Osteocyte (in vitro differentiated cells): ENCODE measurements around the gene PAX5. TPM values are rescaled to one million over a fixed set of nuclear protein-coding genes. Genes with fewer than 3 reads are reported as not detected.

Experiments
- DNase-seq: peaks from one replicate; pipeline ENCODE4 v3.0.0; 2021; ENCODE audit warnings: mixed read lengths; ENCODE audit not compliant: unreplicated experiment; ENCODE audit errors: extremely low spot score
- H3K27ac Mint-ChIP-seq: one replicate; pipeline ENCODE4 v1.8.0; 2021; ENCODE audit warnings: mild to moderate bottlenecking, mixed read lengths; ENCODE audit not compliant: unreplicated experiment
- H3K27me3 Mint-ChIP-seq: one replicate; pipeline ENCODE4 v1.8.0; 2021; ENCODE audit warnings: mixed read lengths; ENCODE audit not compliant: unreplicated experiment
- H3K36me3 Mint-ChIP-seq: one replicate; pipeline ENCODE4 v1.8.0; 2021; ENCODE audit warnings: mixed read lengths; ENCODE audit not compliant: unreplicated experiment
- H3K4me1 Mint-ChIP-seq: one replicate; pipeline ENCODE4 v1.8.0; 2021; ENCODE audit warnings: mixed read lengths; ENCODE audit not compliant: unreplicated experiment
- H3K4me3 Mint-ChIP-seq: one replicate; pipeline ENCODE4 v1.8.0; 2021; ENCODE audit warnings: mild to moderate bottlenecking, moderate library complexity, mixed read lengths; ENCODE audit not compliant: unreplicated experiment
- H3K9me3 Mint-ChIP-seq: one replicate; pipeline ENCODE4 v1.8.0; 2021; ENCODE audit warnings: mixed read lengths; ENCODE audit not compliant: unreplicated experiment
- total RNA-seq: library from RNA; stranded (reverse); gene quantifications from 2 replicates; pipeline ENCODE4 v1.2.1, GENCODE V29; 2021
- TF ChIP-seq, protein P1 (sequence below): fragments of 200-600 bp; sonication (generic); IDR thresholded peaks from 2 replicates; pipeline ENCODE4 v1.5.0; 2021; ENCODE audit warnings: antibody characterized with exemption, mild to moderate bottlenecking, moderate library complexity

PAX5 gene
- total RNA-seq, 1 donor from 2014 or later = not detected

DNA sequence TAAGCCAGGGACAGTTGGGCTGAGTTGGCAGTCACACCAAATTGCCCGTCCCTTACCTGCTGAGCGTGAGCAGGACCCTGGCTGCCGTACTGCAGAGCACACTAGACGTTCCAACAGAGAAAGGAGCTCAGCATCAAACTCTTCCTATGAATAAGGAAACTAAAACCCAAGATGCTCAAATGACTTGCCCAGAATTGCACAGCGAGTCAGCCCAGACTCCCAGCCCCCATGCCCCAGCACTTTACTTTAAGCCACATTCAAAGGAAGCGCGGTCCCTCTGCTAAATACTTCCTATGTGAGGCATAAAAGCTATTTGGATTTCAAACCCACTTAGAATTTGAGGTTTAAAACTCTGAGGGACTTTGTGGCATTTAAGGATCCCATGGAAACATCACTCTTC is 23.9 kb downstream of the PAX5 start:
- no peak overlapping the region for H3K27ac Mint-ChIP-seq
- no peaks in the 10 kb centered on the region for H3K4me1 Mint-ChIP-seq
- peaks cover 74% of the 10 kb centered on the region for H3K27me3 Mint-ChIP-seq
- no peaks in the 10 kb centered on the region for H3K9me3 Mint-ChIP-seq
- TF ChIP-seq, protein P1, sequence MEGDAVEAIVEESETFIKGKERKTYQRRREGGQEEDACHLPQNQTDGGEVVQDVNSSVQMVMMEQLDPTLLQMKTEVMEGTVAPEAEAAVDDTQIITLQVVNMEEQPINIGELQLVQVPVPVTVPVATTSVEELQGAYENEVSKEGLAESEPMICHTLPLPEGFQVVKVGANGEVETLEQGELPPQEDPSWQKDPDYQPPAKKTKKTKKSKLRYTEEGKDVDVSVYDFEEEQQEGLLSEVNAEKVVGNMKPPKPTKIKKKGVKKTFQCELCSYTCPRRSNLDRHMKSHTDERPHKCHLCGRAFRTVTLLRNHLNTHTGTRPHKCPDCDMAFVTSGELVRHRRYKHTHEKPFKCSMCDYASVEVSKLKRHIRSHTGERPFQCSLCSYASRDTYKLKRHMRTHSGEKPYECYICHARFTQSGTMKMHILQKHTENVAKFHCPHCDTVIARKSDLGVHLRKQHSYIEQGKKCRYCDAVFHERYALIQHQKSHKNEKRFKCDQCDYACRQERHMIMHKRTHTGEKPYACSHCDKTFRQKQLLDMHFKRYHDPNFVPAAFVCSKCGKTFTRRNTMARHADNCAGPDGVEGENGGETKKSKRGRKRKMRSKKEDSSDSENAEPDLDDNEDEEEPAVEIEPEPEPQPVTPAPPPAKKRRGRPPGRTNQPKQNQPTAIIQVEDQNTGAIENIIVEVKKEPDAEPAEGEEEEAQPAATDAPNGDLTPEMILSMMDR = no peak
- H3K4me3 Mint-ChIP-seq = no peak overlapping the region
- H3K36me3 Mint-ChIP-seq = no peaks in the 10 kb centered on the region
- DNase-seq = no peak

DNA sequence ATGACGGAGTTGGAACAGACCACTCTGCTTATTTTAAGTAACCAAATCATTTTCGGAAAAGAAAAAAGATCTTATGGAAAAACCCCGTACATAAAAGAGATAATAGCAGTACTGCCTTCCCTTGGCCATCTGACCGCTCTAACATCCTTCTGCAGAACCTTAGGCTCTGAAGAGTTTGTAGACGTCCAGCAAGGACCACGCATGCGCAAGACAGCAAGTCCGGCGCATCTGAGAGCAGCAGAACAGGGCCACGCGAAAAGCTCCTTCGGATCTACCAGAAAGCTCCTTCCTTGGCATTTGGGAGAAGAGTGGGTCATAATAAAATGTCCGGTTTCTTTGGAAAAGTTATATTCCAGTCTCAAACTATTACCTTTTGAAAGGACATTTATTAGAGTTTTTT is 26.8 kb downstream of the PAX5 start:
- Mint-ChIP-seq H3K4me3 (no peak overlapping the region), H3K9me3 (no peaks in the 10 kb centered on the region), H3K27ac (no peak overlapping the region), H3K4me1 (no peaks in the 10 kb centered on the region), H3K36me3 (no peaks in the 10 kb centered on the region), H3K27me3 (peaks cover 76% of the 10 kb centered on the region)
- TF ChIP-seq, protein P1 = no peak
- DNase-seq = no peak

DNA sequence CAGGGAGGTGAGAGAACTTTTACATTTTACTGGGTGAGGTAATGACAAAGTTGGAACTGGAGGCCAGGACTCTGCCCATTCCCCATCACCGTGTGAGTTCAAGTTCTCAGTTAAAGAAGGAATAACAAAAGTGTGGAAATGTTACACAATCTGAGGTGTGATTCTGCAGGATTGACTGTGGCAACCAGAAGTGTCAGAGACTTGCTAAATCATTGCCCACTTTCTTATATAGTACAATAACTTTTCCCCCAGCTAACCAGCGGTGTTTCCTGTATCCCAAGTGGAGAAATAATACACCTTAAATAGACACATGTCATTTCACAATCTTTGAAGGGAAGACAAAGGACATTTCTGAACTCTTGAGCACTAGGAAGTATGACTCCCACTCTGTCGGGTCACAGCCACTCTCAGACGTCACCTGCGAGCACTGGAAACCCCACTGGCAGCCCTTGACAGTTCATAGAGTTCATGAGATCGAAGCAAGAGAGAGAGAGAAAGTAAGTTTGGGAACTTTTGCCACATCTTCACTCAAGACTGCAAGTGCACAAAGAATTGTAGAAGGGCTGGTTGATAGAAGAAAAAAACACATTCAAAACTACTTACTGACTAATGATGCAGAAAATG is 28.4 kb downstream of the PAX5 start:
- no peaks in the 10 kb centered on the region for H3K9me3 Mint-ChIP-seq
- no peaks in the 10 kb centered on the region for H3K4me1 Mint-ChIP-seq
- H3K4me3 Mint-ChIP-seq = no peak overlapping the region
- DNase-seq = no peak
- TF ChIP-seq, protein P1 = no peak
- H3K27ac Mint-ChIP-seq = no peak overlapping the region
- no peaks in the 10 kb centered on the region for H3K36me3 Mint-ChIP-seq
- H3K27me3 Mint-ChIP-seq = peaks cover 70% of the 10 kb centered on the region

DNA sequence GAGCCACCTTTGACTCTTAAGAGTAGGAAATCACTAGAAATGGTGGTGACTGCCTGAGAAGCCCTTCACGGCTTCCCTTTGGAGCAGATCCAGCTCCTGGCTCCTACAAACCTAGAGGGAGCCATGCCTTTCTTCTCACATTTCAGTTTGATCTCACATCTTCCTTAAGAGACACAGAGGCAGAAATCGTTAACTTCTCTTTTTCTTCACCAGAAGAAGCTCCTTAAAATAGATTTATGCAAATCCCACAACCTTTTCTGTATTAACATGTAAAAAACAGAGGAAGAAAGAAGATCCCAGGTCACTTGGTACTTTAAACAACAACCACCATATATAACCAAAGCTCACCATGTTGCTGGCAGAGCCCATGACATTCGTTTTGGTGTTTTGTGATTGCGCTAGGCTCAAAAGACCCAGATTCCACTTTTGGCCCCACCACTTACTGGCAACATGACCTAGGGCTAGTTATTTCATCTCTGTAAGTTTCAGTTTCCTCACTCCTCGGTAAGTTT is 29.6 kb downstream of the PAX5 start:
- no peak for DNase-seq
- Mint-ChIP-seq H3K27me3 (peaks cover 67% of the 10 kb centered on the region), H3K4me1 (no peaks in the 10 kb centered on the region), H3K36me3 (no peaks in the 10 kb centered on the region), H3K27ac (no peak overlapping the region), H3K9me3 (no peaks in the 10 kb centered on the region), H3K4me3 (no peak overlapping the region)
- TF ChIP-seq, protein P1 = no peak

- peaks cover 57% of the 10 kb centered on the region for H3K27me3 Mint-ChIP-seq
- H3K4me1 Mint-ChIP-seq = no peaks in the 10 kb centered on the region
- H3K36me3 Mint-ChIP-seq = no peaks in the 10 kb centered on the region
- DNase-seq = no peak
- no peaks in the 10 kb centered on the region for H3K9me3 Mint-ChIP-seq
- no peak overlapping the region for H3K4me3 Mint-ChIP-seq
- H3K27ac Mint-ChIP-seq = no peak overlapping the region
- TF ChIP-seq, protein P1 = no peak
Observed at GRCh38 chr9:37002413-37003217, 31.5 kb downstream of the PAX5 start.
